D721Med (cell line): ENCODE results near the gene PCYOX1L.

ENCODE experiments used
- DNase-seq: peaks from one replicate; pipeline ENCODE4 v3.0.0; 2011; ENCODE audit warnings: low spot score; ENCODE audit not compliant: insufficient read length
- FAIRE-seq: peaks from 2 replicates; lab custom pipeline; 2011; peaks lifted over from hg19 to GRCh38; lab: Jason Lieb, UNC
- CTCF ChIP-seq: IDR thresholded peaks from 2 replicates; pipeline ENCODE4 v1.5.1; 2012; ENCODE audit warnings: mild to moderate bottlenecking, control low read depth; ENCODE audit not compliant: insufficient read depth; ENCODE audit errors: missing control alignments

Gene PCYOX1L

GRCh38 chr5:149404746-149405549 lies 47.1 kb downstream of the PCYOX1L start:
- no peak for DNase-seq

GRCh38 chr5:149405550-149406202 lies 47.8 kb downstream of the PCYOX1L start:
- no peak for TF ChIP-seq CTCF
- DNase-seq, result no peak
- FAIRE-seq, result no peak

More at GRCh38 chr5:149404746-149405549, 47.1 kb downstream of the PCYOX1L start:
- TF ChIP-seq CTCF, result no peak
- FAIRE-seq, result no peak

- FAIRE-seq, result no peak
- no peak for TF ChIP-seq CTCF
Measured at GRCh38 chr5:149406203-149406978, 48.5 kb downstream of the PCYOX1L start.

GRCh38 chr5:149406979-149407306 lies 49.1 kb downstream of the PCYOX1L start:
- TF ChIP-seq CTCF, result no peak
- FAIRE-seq (no peak), DNase-seq (no peak)

More at GRCh38 chr5:149406203-149406978, 48.5 kb downstream of the PCYOX1L start:
- no peak for DNase-seq

- FAIRE-seq, result no peak
- no peak for DNase-seq
- TF ChIP-seq CTCF, result no peak
Measured at GRCh38 chr5:149407323-149408251, 49.7 kb downstream of the PCYOX1L start.

GRCh38 chr5:149408252-149409099 lies 50.6 kb downstream of the PCYOX1L start:
- DNase-seq (no peak), FAIRE-seq (no peak)
- no peak for TF ChIP-seq CTCF
